K562 (cell line): ENCODE results near the gene APOM. TPM values are rescaled to one million over a fixed set of nuclear protein-coding genes. Genes with fewer than 3 reads are reported as not detected.

Source experiments
- ATAC-seq: fragments of 200-7000 bp; cut with Tn5 transposase; 3 replicates; pipeline ENCODE4 v1.9.1; 2020; ENCODE audit warnings: moderate library complexity
- BruUV-seq: library from RNA; stranded (reverse); fragments of 400-500 nt; replicated peaks from 2 replicates; lab custom pipeline; 2021; lab: Mats Ljungman, UMichigan
- CTCF ChIA-PET: fragments of 300-600 bp; formaldehyde crosslinking; extraction: SDS; loops from one replicate; lab custom pipeline; 2021; ENCODE audit warnings: low intra/inter-chr PET ratio; lab: Yijun Ruan, JAX
- POLR2A ChIA-PET: fragments of 300-600, 350-650 bp; sonication (Branson Sonifier 250); formaldehyde crosslinking; extraction: SDS; loops from one replicate; lab custom pipeline; 2021; ENCODE audit warnings: antibody characterized with exemption, inconsistent platforms; lab: Yijun Ruan, JAX
- DNase-seq, 4 experiments: peaks; one replicate each; pipeline versions ENCODE4 v3.0.0 to v3.0.0-alpha.2; 2011 to 2018; ENCODE audit warnings: low spot score in 3 of 4, mixed read lengths in 3 of 4; ENCODE audit errors: extremely low read depth in 1 of 4
- FAIRE-seq: peaks from 2 replicates; lab custom pipeline; 2011; peaks lifted over from hg19 to GRCh38; lab: Jason Lieb, UNC
- H2AFZ ChIP-seq: 2 replicates; pipeline ENCODE4 v1.6.0; 2011; ENCODE audit warnings: low read depth, low read length, control low read depth, inconsistent platforms
- H3K27ac ChIP-seq: fragments of 200-600 bp; 3 replicates; pipeline ENCODE4 v1.8.0; 2011; ENCODE audit warnings: low read depth, mild to moderate bottlenecking, control low read depth, inconsistent platforms, low read length, moderate library complexity, mixed read lengths; ENCODE audit errors: extremely low read depth
- H3K27me3 ChIP-seq, 2 experiments: fragments of 300-600 bp in 1 of 2; 2 replicates in 1 of 2; 3 replicates in 1 of 2; pipeline versions ENCODE4 v1.6.0 to v1.8.0; 2011; ENCODE audit warnings: inconsistent platforms in 2 of 2, low read length in 2 of 2, mild to moderate bottlenecking in 1 of 2, mixed read lengths in 1 of 2, moderate library complexity in 1 of 2; ENCODE audit not compliant: control insufficient read depth in 2 of 2, insufficient read depth in 2 of 2
- H3K36me3 ChIP-seq: fragments of 300-600 bp; 3 replicates; pipeline ENCODE4 v1.8.0; 2011; ENCODE audit warnings: mild to moderate bottlenecking, low read length, inconsistent platforms; ENCODE audit not compliant: control insufficient read depth, insufficient read depth
- H3K4me1 ChIP-seq, 2 experiments: fragments of 200-600 bp in 1 of 2; replicated peaks in 1 of 2; 2 replicates in 1 of 2; 3 replicates in 1 of 2; pipeline versions ENCODE4 v1.5.1 to v1.8.0; 2011; ENCODE audit warnings: inconsistent platforms in 2 of 2, low read length in 2 of 2, mild to moderate bottlenecking in 1 of 2, mixed read lengths in 1 of 2, moderate library complexity in 1 of 2; ENCODE audit not compliant: control insufficient read depth in 2 of 2, insufficient read depth in 2 of 2
- H3K4me2 ChIP-seq: 2 replicates; pipeline ENCODE4 v1.6.1; 2011; ENCODE audit warnings: low read length, control low read depth, inconsistent platforms, mixed read lengths; ENCODE audit not compliant: insufficient read depth
- H3K4me3 ChIP-seq: fragments of 200-600 bp; sonication (generic), shearing (Covaris generic); 2 replicates; pipeline ENCODE4 v1.5.1; 2016; ENCODE audit warnings: control low read depth, inconsistent platforms
- H3K79me2 ChIP-seq: fragments of 200-600 bp; 3 replicates; pipeline ENCODE4 v1.8.0; 2011; ENCODE audit warnings: low read length, inconsistent platforms; ENCODE audit not compliant: control insufficient read depth, insufficient read depth
- H3K9ac ChIP-seq, 2 experiments: 2 replicates each; pipeline versions ENCODE4 v1.6.0 to v1.6.1; 2011; ENCODE audit warnings: low read depth in 2 of 2, low read length in 2 of 2, control low read depth in 1 of 2, inconsistent platforms in 1 of 2, mild to moderate bottlenecking in 1 of 2, mixed read lengths in 1 of 2; ENCODE audit not compliant: insufficient read depth in 1 of 2
- H3K9me1 ChIP-seq: one replicate; pipeline ENCODE4 v1.6.0; 2011; ENCODE audit warnings: inconsistent platforms, mild to moderate bottlenecking, low read length, moderate library complexity; ENCODE audit not compliant: control insufficient read depth, insufficient read depth
- H3K9me3 ChIP-seq: replicated peaks from 2 replicates; pipeline ENCODE4 v1.5.1; 2011; ENCODE audit warnings: low read depth, low read length, inconsistent platforms; ENCODE audit not compliant: control insufficient read depth, insufficient read depth
- H4K20me1 ChIP-seq: replicated peaks from 2 replicates; pipeline ENCODE4 v1.6.1; 2011; ENCODE audit warnings: low read length, inconsistent platforms, mixed read lengths; ENCODE audit not compliant: control insufficient read depth, insufficient read depth
- ARHGAP35 ChIP-seq: fragments of 450-650 bp; IDR thresholded peaks from 2 replicates; pipeline ENCODE4 v1.6.1; 2018; ENCODE audit not compliant: partially characterized antibody
- DMBX1 ChIP-seq: fragments of 250-450 bp; sonication (Bioruptor Pico); IDR thresholded peaks from 2 replicates; pipeline ENCODE4 v1.8.0; 2022; ENCODE audit warnings: inconsistent platforms, mild to moderate bottlenecking, moderate library complexity, borderline replicate concordance
- ELF4 ChIP-seq: fragments of 450-650 bp; formaldehyde crosslinking; IDR thresholded peaks from 2 replicates; pipeline ENCODE4 v1.4.0; 2022; ENCODE audit warnings: missing genetic modification characterization
- HDAC8 ChIP-seq: fragments of 450-650 bp; IDR thresholded peaks from 2 replicates; pipeline ENCODE4 v1.6.1; 2016; ENCODE audit warnings: mild to moderate bottlenecking, missing genetic modification characterization, moderate library complexity, missing compliant biosample characterization
- HLTF ChIP-seq: fragments of 450-650 bp; IDR thresholded peaks from 2 replicates; pipeline ENCODE4 v1.6.1; 2016
- ILK ChIP-seq: fragments of 450-650 bp; IDR thresholded peaks from 2 replicates; pipeline ENCODE4 v1.6.1; 2016; ENCODE audit warnings: missing genetic modification characterization, low read depth, mild to moderate bottlenecking, missing compliant biosample characterization, moderate library complexity, borderline replicate concordance
- KDM2B ChIP-seq: fragments of 250-450 bp; sonication (Bioruptor Pico); IDR thresholded peaks from 2 replicates; pipeline ENCODE4 v1.8.0; 2021; ENCODE audit warnings: mild to moderate bottlenecking, moderate library complexity
- KDM5B ChIP-seq: fragments of 200-600 bp; sonication (generic); IDR thresholded peaks from 2 replicates; pipeline ENCODE4 v1.6.1; 2012; ENCODE audit warnings: low read depth, mild to moderate bottlenecking, moderate library complexity, low read length, control low read depth, inconsistent platforms; ENCODE audit not compliant: insufficient replicate concordance
- POLR2AphosphoS2 ChIP-seq: IDR thresholded peaks from 2 replicates; pipeline ENCODE4 v1.6.1; 2012; ENCODE audit warnings: low read length, improper control_type of control experiment
- PRMT5 ChIP-seq: sonication (generic); formaldehyde crosslinking; IDR thresholded peaks from 2 replicates; pipeline ENCODE4 v1.5.0; 2020; ENCODE audit warnings: missing genetic modification reagents
- PRPF4 ChIP-seq: fragments of 200-400 bp; formaldehyde crosslinking; IDR thresholded peaks from one replicate; pipeline ENCODE4 v1.6.1; 2017; ENCODE audit warnings: low read length, low read depth, mild to moderate bottlenecking; ENCODE audit not compliant: insufficient read depth, poor library complexity, severe bottlenecking
- RBM14 ChIP-seq: fragments of 200-400 bp; formaldehyde crosslinking; IDR thresholded peaks from 2 replicates; pipeline ENCODE4 v1.6.1; 2018; ENCODE audit warnings: low read depth, mild to moderate bottlenecking, low read length, moderate library complexity, borderline replicate concordance; ENCODE audit not compliant: insufficient read depth
- RBM39 ChIP-seq: fragments of 200-400 bp; formaldehyde crosslinking; optimal IDR thresholded peaks from 2 replicates; pipeline ENCODE3; 2018; ENCODE audit warnings: low read depth, low read length
- SP1 ChIP-seq: sonication (generic); formaldehyde crosslinking; IDR thresholded peaks from 2 replicates; pipeline ENCODE4 v1.8.1; 2022; ENCODE audit warnings: mild to moderate bottlenecking, missing genetic modification reagents
- STAG1 ChIP-seq: sonication (generic); formaldehyde crosslinking; IDR thresholded peaks from 2 replicates; pipeline ENCODE4 v1.5.0; 2020; ENCODE audit warnings: missing genetic modification reagents, borderline replicate concordance
- TCF3 ChIP-seq: sonication (generic); formaldehyde crosslinking; IDR thresholded peaks from 2 replicates; pipeline ENCODE4 v1.4.0; 2020; ENCODE audit warnings: mild to moderate bottlenecking, missing genetic modification reagents
- ZNF3 ChIP-seq: fragments of 250-450 bp; sonication (Bioruptor Pico); IDR thresholded peaks from 2 replicates; pipeline ENCODE4 v1.5.0; 2021; ENCODE audit warnings: mild to moderate bottlenecking, moderate library complexity
- ZNF592 ChIP-seq: fragments of 450-650 bp; IDR thresholded peaks from 2 replicates; pipeline ENCODE4 v1.6.1; 2017; ENCODE audit warnings: antibody characterized with exemption, mild to moderate bottlenecking
- WGBS: fragments of 100-300 bp; shearing (Covaris generic); methylation state at CpG from one replicate; pipeline ENCODE4 v1.1.6; 2016; ENCODE audit warnings: low coverage, mixed read lengths; ENCODE audit not compliant: insufficient coverage; ENCODE audit errors: missing lambda C conversion rate; 5-methylcytosine and 5-hydroxymethylcytosine counted together
- in situ Hi-C: fragments of 300-500 bp; cut with MboI; formaldehyde crosslinking; loops from 4 replicates; pipeline ENCODE4 v1.15.0; 2018; ENCODE audit warnings: inconsistent platforms, mixed read lengths
- intact Hi-C: fragments of 100-400 bp; cut with micrococcal nuclease; formaldehyde crosslinking; loops from 2 replicates; pipeline ENCODE4 v1.14.2; 2022
- polyA plus RNA-seq, 8 experiments: library from polyadenylated mRNA; depleted of rRNA in 4 of 8; stranded (reverse) in 5 of 8; unstranded in 3 of 8; fragments of >200 nt; fragmentation: Nextera tagmentation in 2 of 8; fragmentation: Illumina TruSeq in 1 of 8; extraction: Ambion mirVana in 2 of 8; extraction: Trizol in 1 of 8; gene quantifications; 2 replicates each; pipeline versions ENCODE4 v1.2.1 to v1.2.3, GENCODE V29; 2011 to 2014; ENCODE audit warnings: inconsistent platforms in 1 of 8, missing spikeins in 1 of 8
- total RNA-seq, 7 experiments: library from RNA; depleted of rRNA in 6 of 7; stranded (reverse); fragments of >200 nt in 6 of 7; fragmentation: Illumina TruSeq in 2 of 7; extraction: Trizol in 2 of 7; gene quantifications; 2 replicates each; pipeline versions ENCODE4 v1.2.1 to v1.2.3, GENCODE V29; 2011 to 2021; ENCODE audit warnings: low replicate concordance in 1 of 7

Gene APOM
- total and polyA plus RNA-seq, 9 of the 15 experiments (the other 6 are each of a cell fraction or from before 2014, with no cell fraction given) = 5.7 to 24.3 (median 10.4) TPM

DNA sequence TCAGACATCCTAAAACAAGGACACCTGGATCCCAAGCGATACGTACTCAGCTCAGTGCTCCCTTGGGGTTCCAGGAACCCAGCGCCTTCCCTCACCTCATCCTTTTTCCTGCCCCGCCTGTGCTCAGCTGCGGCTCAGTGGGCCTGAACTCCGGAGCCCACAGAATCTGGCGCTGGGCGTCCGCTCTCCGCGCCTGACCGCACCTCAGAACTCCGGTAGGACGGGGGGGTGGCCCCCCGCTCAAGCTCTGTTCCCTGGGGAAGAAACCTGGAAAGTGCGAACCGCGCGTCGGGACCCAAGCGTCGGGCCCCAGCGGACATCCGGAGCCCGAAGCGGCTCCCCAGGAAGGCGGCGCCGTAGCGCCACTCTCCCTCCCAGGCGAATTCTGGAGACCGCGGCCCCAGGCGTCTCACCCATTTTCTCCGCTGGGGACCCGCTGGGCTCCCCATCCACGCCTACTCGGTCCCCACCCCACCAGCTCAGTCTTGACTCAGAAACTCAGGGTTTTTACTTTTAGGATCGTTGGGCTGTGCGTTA, 25.5 kb downstream of the APOM start:
- no TSS peak for BruUV-seq
- Histone ChIP-seq H3K9me3 (no peaks in the 10 kb centered on the region), H3K79me2 (no peaks in the 10 kb centered on the region; the same call in 2 of the 3 replicates), H3K4me2 (no peak overlapping the region), H3K9me1 (no peaks in the 10 kb centered on the region), H3K4me3 (no peak overlapping the region), H3K4me1 (peaks cover 11 to 25% of the 10 kb centered on the region in 2 experiments), H3K27ac (no peak overlapping the region), H2AFZ (no peak overlapping the region), H3K27me3 (no peaks in the 10 kb centered on the region), H3K9ac (no peak overlapping the region), H4K20me1 (no peaks in the 10 kb centered on the region), H3K36me3 (peaks cover 13% of the 10 kb centered on the region; the same call in 2 of the 3 replicates)
- ChIA-PET POLR2A (interaction anchor here (1.4 kb wide), 1 partner anchor 11 kb away, joined by 7 read pairs; no protein-coding TSS in a partner anchor), CTCF (interaction anchor here (0.6 to 3.0 kb wide), 10 partner anchors 37 to 1140 kb away, joined by 3 to 35 read pairs (median 4); partner anchors contain the start of gene NEU1)
- in situ Hi-C loops = no loop called here
- peak in 1 of 4 experiments; percentile 62 for DNase-seq
- ATAC-seq = no peak
- 83% methylated on average over 28 of the region's 40 CpGs for WGBS
- no peak for FAIRE-seq
- intact Hi-C loops = loop anchor here (2.0 kb wide), 2 partner anchors 134 to 182 kb away; partner anchors contain the start of genes ATP6V1G2, NEU1 and NFKBIL1
- TF ChIP-seq DMBX1 (0 out of 2 replicates have a peak, but pooled peaks have one; percentile 2), STAG1 (CRISPR knock-in tag) (0 out of 2 replicates have a peak, but pooled peaks have one; percentile 17), TCF3 (no peak), HLTF (0 out of 2 replicates have a peak, but pooled peaks have one; percentile 62), RBM39 (no peak), HDAC8 (no peak), PRMT5 (0 out of 2 replicates have a peak, but pooled peaks have one; percentile 53), POLR2AphosphoS2 (no peak), ZNF3 (CRISPR knock-in tag) (no peak), PRPF4 (no peak), RBM14 (peak; percentile 85; the same call in 1 of the 2 replicates), ILK (tag) (no peak), ARHGAP35 (no peak), KDM5B (no peak), ELF4 (CRISPR knock-in tag) (no peak), KDM2B (CRISPR knock-in tag) (no peak), SP1 (CRISPR knock-in tag) (peak; percentile 11; the same call in 1 of the 2 replicates), ZNF592 (no peak)
